Loucy (cell line): Measurements from ENCODE around the gene ZCCHC12.

ENCODE experiments used
- H2AFZ ChIP-seq: fragments of 200-600 bp; sonication (generic); 2 replicates; pipeline ENCODE4 v1.6.0; 2016; ENCODE audit warnings: antibody characterized with exemption, mild to moderate bottlenecking, low read length, moderate library complexity
- H3F3A ChIP-seq: fragments of 200-600 bp; 2 replicates; pipeline ENCODE4 v1.6.0; 2016; ENCODE audit warnings: antibody characterized with exemption, low read depth, mild to moderate bottlenecking
- H3K27me3 ChIP-seq: fragments of 200-600 bp; sonication (generic); 2 replicates; pipeline ENCODE4 v1.6.1; 2014; ENCODE audit warnings: low read length, mild to moderate bottlenecking; ENCODE audit not compliant: insufficient read depth, poor library complexity, severe bottlenecking
- H3K36me3 ChIP-seq: fragments of 200-600 bp; sonication (generic); 2 replicates; pipeline ENCODE4 v1.6.1; 2016; ENCODE audit warnings: low read length; ENCODE audit not compliant: insufficient read depth
- H3K4me1 ChIP-seq: fragments of 200-600 bp; sonication (generic); 2 replicates; pipeline ENCODE4 v1.5.1; 2014; ENCODE audit warnings: low read length, mild to moderate bottlenecking; ENCODE audit not compliant: insufficient read depth, poor library complexity, severe bottlenecking
- H3K4me2 ChIP-seq: fragments of 200-600 bp; sonication (generic); 2 replicates; pipeline ENCODE4 v1.6.0; 2014; ENCODE audit warnings: antibody characterized with exemption, low read length, low read depth, mild to moderate bottlenecking; ENCODE audit not compliant: poor library complexity, severe bottlenecking
- H3K4me3 ChIP-seq: fragments of 200-600 bp; sonication (generic); 2 replicates; pipeline ENCODE4 v1.5.1; 2014; ENCODE audit warnings: low read length, mild to moderate bottlenecking, mixed read lengths; ENCODE audit not compliant: poor library complexity, severe bottlenecking
- H3K79me2 ChIP-seq: fragments of 200-600 bp; sonication (generic); 2 replicates; pipeline ENCODE4 v1.6.1; 2014; ENCODE audit warnings: low read length; ENCODE audit not compliant: insufficient read depth
- H3K9ac ChIP-seq: fragments of 200-600 bp; sonication (generic); 2 replicates; pipeline ENCODE4 v1.6.0; 2014; ENCODE audit warnings: mild to moderate bottlenecking, low read depth, low read length, moderate library complexity; ENCODE audit not compliant: poor library complexity, severe bottlenecking
- H3K9me2 ChIP-seq: fragments of 200-600 bp; sonication (generic); replicated peaks from 2 replicates; pipeline ENCODE4 v1.6.1; 2016; ENCODE audit warnings: low read depth, low read length, mixed read lengths
- H3K9me3 ChIP-seq: fragments of 200-600 bp; sonication (generic); 2 replicates; pipeline ENCODE4 v1.6.1; 2014; ENCODE audit warnings: mild to moderate bottlenecking, antibody characterized with exemption, low read length, low read depth; ENCODE audit not compliant: insufficient read depth
- H4K20me1 ChIP-seq: fragments of 200-600 bp; sonication (generic); 2 replicates; pipeline ENCODE4 v1.6.0; 2014; ENCODE audit warnings: antibody characterized with exemption, low read length, mild to moderate bottlenecking; ENCODE audit not compliant: insufficient read depth, poor library complexity, severe bottlenecking
- EZH2phosphoT487 ChIP-seq: fragments of 200-600 bp; IDR thresholded peaks from 2 replicates; pipeline ENCODE4 v1.6.1; 2018; ENCODE audit warnings: antibody characterized with exemption, mild to moderate bottlenecking, moderate library complexity, borderline replicate concordance
- TF ChIP-seq, protein P1 (sequence below): fragments of 200-600 bp; sonication (generic); conservative IDR thresholded peaks from 2 replicates; pipeline ENCODE4 v1.5.1; 2014; ENCODE audit warnings: mild to moderate bottlenecking, antibody characterized with exemption, low read length

ZCCHC12 gene

DNA sequence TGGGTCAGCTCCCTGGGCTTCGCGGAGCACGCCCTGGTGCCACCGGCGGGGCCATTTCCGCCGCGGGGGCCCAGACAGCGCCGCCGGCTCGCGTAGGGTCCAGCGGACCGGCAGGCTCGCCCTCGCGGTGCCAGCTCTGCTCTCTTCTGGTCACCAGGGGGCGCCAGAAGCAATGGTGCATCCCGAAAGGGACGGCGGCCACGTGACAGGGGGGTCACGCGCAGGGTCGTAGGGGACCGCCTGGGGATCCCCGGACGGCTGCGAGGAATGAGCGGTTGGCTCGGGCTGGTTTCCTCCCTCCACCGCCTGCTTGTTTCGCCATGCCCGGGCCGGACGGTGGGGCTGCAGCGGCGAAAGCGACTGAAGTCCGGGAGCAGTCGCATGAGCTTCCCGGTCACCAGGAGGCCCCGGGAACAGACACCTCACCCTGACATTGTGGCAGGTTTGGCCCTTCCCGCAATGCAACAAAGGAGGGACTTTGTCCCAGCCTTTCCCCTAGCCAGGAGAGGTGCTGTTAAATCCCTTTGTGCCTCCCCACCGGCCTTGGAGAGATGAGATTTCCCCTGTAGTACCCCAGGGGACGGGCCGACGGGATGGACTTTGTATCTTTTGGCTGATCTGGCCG lies 15.8 kb downstream of the ZCCHC12 start:
- TF ChIP-seq EZH2phosphoT487: no peak
- TF ChIP-seq, protein P1, sequence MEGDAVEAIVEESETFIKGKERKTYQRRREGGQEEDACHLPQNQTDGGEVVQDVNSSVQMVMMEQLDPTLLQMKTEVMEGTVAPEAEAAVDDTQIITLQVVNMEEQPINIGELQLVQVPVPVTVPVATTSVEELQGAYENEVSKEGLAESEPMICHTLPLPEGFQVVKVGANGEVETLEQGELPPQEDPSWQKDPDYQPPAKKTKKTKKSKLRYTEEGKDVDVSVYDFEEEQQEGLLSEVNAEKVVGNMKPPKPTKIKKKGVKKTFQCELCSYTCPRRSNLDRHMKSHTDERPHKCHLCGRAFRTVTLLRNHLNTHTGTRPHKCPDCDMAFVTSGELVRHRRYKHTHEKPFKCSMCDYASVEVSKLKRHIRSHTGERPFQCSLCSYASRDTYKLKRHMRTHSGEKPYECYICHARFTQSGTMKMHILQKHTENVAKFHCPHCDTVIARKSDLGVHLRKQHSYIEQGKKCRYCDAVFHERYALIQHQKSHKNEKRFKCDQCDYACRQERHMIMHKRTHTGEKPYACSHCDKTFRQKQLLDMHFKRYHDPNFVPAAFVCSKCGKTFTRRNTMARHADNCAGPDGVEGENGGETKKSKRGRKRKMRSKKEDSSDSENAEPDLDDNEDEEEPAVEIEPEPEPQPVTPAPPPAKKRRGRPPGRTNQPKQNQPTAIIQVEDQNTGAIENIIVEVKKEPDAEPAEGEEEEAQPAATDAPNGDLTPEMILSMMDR: peak; percentile 31; the same call in 1 of the 2 replicates
- Histone ChIP-seq H3K36me3 (no peaks in the 10 kb centered on the region), H3K4me1 (no peaks in the 10 kb centered on the region), H3F3A (no peaks in the 10 kb centered on the region), H3K9me3 (no peaks in the 10 kb centered on the region), H3K4me2 (no peak overlapping the region), H3K4me3 (no peak overlapping the region), H3K79me2 (no peaks in the 10 kb centered on the region), H2AFZ (no peak overlapping the region), H3K9ac (no peak overlapping the region), H3K9me2 (no peaks in the 10 kb centered on the region), H3K27me3 (no peaks in the 10 kb centered on the region), H4K20me1 (no peaks in the 10 kb centered on the region)

DNA sequence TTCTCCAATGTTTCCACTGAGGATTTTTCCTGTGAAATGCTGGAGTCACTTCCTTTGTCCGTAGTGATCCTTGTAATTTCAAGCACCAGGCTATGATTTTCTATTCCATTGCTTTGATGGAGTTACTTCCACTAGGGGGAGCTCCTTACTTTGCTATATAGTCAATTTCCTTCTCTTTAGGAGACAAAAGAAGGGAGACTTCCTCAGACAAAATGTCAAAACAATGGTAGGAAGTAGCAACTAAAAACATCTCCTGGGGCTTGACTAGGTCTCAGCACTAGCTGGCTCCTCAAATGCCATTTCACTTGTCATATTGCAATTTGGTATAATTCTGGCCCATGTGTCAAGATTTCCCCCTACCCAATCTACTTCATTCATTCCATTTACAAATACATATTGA lies 24.1 kb downstream of the ZCCHC12 start:
- Histone ChIP-seq H3K4me1 (no peaks in the 10 kb centered on the region), H3K9ac (no peak overlapping the region), H3K79me2 (no peaks in the 10 kb centered on the region), H3K36me3 (no peaks in the 10 kb centered on the region), H2AFZ (peak overlapping the region; percentile 81; the same call in 1 of the 2 replicates), H3F3A (no peaks in the 10 kb centered on the region), H3K4me2 (no peak overlapping the region), H3K9me2 (no peaks in the 10 kb centered on the region), H3K27me3 (no peaks in the 10 kb centered on the region), H4K20me1 (no peaks in the 10 kb centered on the region), H3K4me3 (no peak overlapping the region), H3K9me3 (no peaks in the 10 kb centered on the region)
- no peak for TF ChIP-seq EZH2phosphoT487
- TF ChIP-seq, protein P1: peak; percentile 65

DNA sequence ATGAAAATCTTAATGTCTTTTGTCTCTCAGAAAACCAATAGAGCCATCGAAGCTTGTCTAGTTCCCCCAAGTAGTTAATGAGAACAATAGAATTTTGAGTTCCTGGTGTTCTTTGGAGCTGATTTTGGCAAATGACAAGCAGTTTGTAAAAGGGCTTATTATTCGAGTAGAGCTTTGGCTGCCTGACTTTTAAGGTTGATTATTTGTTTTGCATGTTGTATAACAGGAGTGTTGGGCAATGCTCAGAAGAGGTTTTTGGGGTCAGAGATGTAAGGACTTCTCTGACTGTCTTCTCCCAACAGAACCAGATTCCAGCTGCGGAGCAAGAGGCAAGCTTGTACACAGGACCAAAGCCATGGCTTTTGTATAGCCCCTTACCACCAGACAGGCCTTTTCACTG lies 30.0 kb downstream of the ZCCHC12 start:
- Histone ChIP-seq H4K20me1 (no peaks in the 10 kb centered on the region), H3K9me2 (no peaks in the 10 kb centered on the region), H2AFZ (no peak overlapping the region), H3K36me3 (no peaks in the 10 kb centered on the region), H3K9me3 (no peaks in the 10 kb centered on the region), H3K79me2 (no peaks in the 10 kb centered on the region), H3K27me3 (no peaks in the 10 kb centered on the region), H3F3A (no peaks in the 10 kb centered on the region), H3K4me1 (no peaks in the 10 kb centered on the region), H3K4me3 (no peak overlapping the region), H3K4me2 (no peak overlapping the region), H3K9ac (no peak overlapping the region)
- no peak for TF ChIP-seq EZH2phosphoT487
- TF ChIP-seq, protein P1: no peak
